H1 (cell line): ENCODE data around the gene SSX5. TPM values are rescaled to one million over a fixed set of nuclear protein-coding genes. Genes with fewer than 3 reads are reported as not detected.
"Not testable (repeated sequence)": the region's sequence is repeated elsewhere in the genome, so short reads cannot be mapped to it uniquely, and the experiment has no call there.

Experiments used
- CTCF ChIA-PET: fragments of 300-600 bp; sonication (Branson Sonifier 250); formaldehyde crosslinking; loops from one replicate; lab custom pipeline; 2021; ENCODE audit not compliant: partially characterized antibody; lab: Charles Lee
- POLR2A ChIA-PET: fragments of 300-600 bp; sonication (Branson Sonifier 250); formaldehyde crosslinking; loops from one replicate; lab custom pipeline; 2021; ENCODE audit warnings: inconsistent platforms; ENCODE audit not compliant: partially characterized antibody; lab: Charles Lee
- DNase-seq, 2 experiments: peaks; one replicate each; pipeline versions ENCODE4 v3.0.0 to v3.0.0-alpha.2; 2010 to 2022; ENCODE audit warnings: low spot score in 2 of 2, low read depth in 1 of 2, mixed read lengths in 1 of 2
- FAIRE-seq: peaks from 2 replicates; lab custom pipeline; 2011; peaks lifted over from hg19 to GRCh38; lab: Jason Lieb, UNC
- H2AFZ ChIP-seq: 2 replicates; pipeline ENCODE4 v1.8.1; 2012; ENCODE audit warnings: low read length, inconsistent platforms
- H2AK5ac ChIP-seq: 2 replicates; pipeline ENCODE4 v1.6.1; 2013; ENCODE audit warnings: low read depth, low read length
- H2BK120ac ChIP-seq: replicated peaks from 2 replicates; pipeline ENCODE3; 2013; ENCODE audit warnings: low read depth, low read length, inconsistent platforms
- H2BK12ac ChIP-seq: 2 replicates; pipeline ENCODE4 v1.6.1; 2013; ENCODE audit warnings: low read depth, low read length
- H2BK15ac ChIP-seq: 2 replicates; pipeline ENCODE4 v1.6.1; 2013; ENCODE audit warnings: low read length
- H2BK20ac ChIP-seq: 2 replicates; pipeline ENCODE4 v1.6.1; 2013; ENCODE audit warnings: low read length
- H2BK5ac ChIP-seq: 2 replicates; pipeline ENCODE4 v1.6.1; 2013; ENCODE audit warnings: low read depth, low read length
- H3K14ac ChIP-seq: 2 replicates; pipeline ENCODE4 v1.6.1; 2013; ENCODE audit warnings: inconsistent platforms; ENCODE audit not compliant: insufficient read length
- H3K18ac ChIP-seq: 2 replicates; pipeline ENCODE4 v1.6.1; 2013; ENCODE audit warnings: low read length; ENCODE audit errors: extremely low read depth
- H3K23ac ChIP-seq: 2 replicates; pipeline ENCODE4 v1.6.1; 2013; ENCODE audit warnings: inconsistent platforms; ENCODE audit not compliant: insufficient read length
- H3K23me2 ChIP-seq: 2 replicates; pipeline ENCODE4 v1.6.1; 2013; ENCODE audit warnings: low read depth, low read length
- H3K27ac ChIP-seq: 2 replicates; pipeline ENCODE4 v1.6.1; 2011; ENCODE audit warnings: low read depth, low read length, inconsistent platforms
- H3K27me3 ChIP-seq, 4 experiments: replicated peaks in 1 of 4; 1 replicate in 1 of 4; 2 replicates in 3 of 4; pipeline versions ENCODE4 v1.6.1 to v1.8.1; 2011 to 2013; ENCODE audit warnings: low read length in 3 of 4, mild to moderate bottlenecking in 3 of 4, inconsistent platforms in 2 of 4, mixed read lengths in 2 of 4, moderate library complexity in 1 of 4; ENCODE audit not compliant: control insufficient read depth in 3 of 4, insufficient read depth in 3 of 4; ENCODE audit errors: extremely low read depth in 1 of 4
- H3K36me3 ChIP-seq, 4 experiments: 2 replicates each; pipeline versions ENCODE4 v1.6.1 to v1.8.1; 2011 to 2013; ENCODE audit warnings: mild to moderate bottlenecking in 4 of 4, low read length in 3 of 4, moderate library complexity in 2 of 4, control low read depth in 1 of 4, inconsistent platforms in 1 of 4; ENCODE audit not compliant: insufficient read depth in 4 of 4, control insufficient read depth in 2 of 4
- H3K4ac ChIP-seq: replicated peaks from 2 replicates; pipeline ENCODE3; 2013; ENCODE audit warnings: low read length, low read depth, mixed read lengths, inconsistent platforms; ENCODE audit not compliant: insufficient read length
- H3K4me1 ChIP-seq, 4 experiments: replicated peaks in 1 of 4; 1 replicate in 1 of 4; 2 replicates in 3 of 4; pipeline versions ENCODE4 v1.6.1 to v1.8.1; 2011 to 2013; ENCODE audit warnings: low read length in 3 of 4, inconsistent platforms in 2 of 4, mixed read lengths in 1 of 4; ENCODE audit not compliant: insufficient read depth in 4 of 4, control insufficient read depth in 3 of 4
- H3K4me2 ChIP-seq, 2 experiments: 2 replicates each; pipeline versions ENCODE4 v1.6.1 to v1.8.1; 2011 to 2013; ENCODE audit warnings: low read depth in 2 of 2, low read length in 2 of 2, control low read depth in 1 of 2, inconsistent platforms in 1 of 2, mild to moderate bottlenecking in 1 of 2; ENCODE audit not compliant: insufficient read depth in 1 of 2
- H3K4me3 ChIP-seq, 4 experiments: fragments of 200-600, 300-600 bp in 1 of 4; sonication (generic), shearing (Covaris generic), sonication (Bioruptor Twin) in 1 of 4; 2 replicates each; pipeline versions ENCODE4 v1.5.1 to v1.8.1; 2011 to 2016; ENCODE audit warnings: low read length in 4 of 4, low read depth in 3 of 4, control low read depth in 2 of 4, inconsistent platforms in 2 of 4, mild to moderate bottlenecking in 2 of 4, mixed read lengths in 1 of 4, moderate library complexity in 1 of 4; ENCODE audit not compliant: insufficient read depth in 2 of 4; ENCODE audit errors: extremely low read depth in 1 of 4
- H3K56ac ChIP-seq: replicated peaks from 2 replicates; pipeline ENCODE3; 2013; ENCODE audit warnings: low read depth, mild to moderate bottlenecking, mixed read lengths, low read length, inconsistent platforms; ENCODE audit not compliant: insufficient read length
- H3K79me1 ChIP-seq: 2 replicates; pipeline ENCODE4 v1.6.1; 2013; ENCODE audit warnings: low read depth, low read length, control low read depth
- H3K79me2 ChIP-seq, 2 experiments: 2 replicates each; pipeline versions ENCODE4 v1.6.1 to v1.8.1; 2012 to 2013; ENCODE audit warnings: low read length in 2 of 2, mild to moderate bottlenecking in 2 of 2, inconsistent platforms in 1 of 2; ENCODE audit not compliant: insufficient read depth in 2 of 2, control insufficient read depth in 1 of 2
- H3K9ac ChIP-seq, 4 experiments: replicated peaks in 1 of 4; 1 replicate in 1 of 4; 2 replicates in 3 of 4; pipeline versions ENCODE4 v1.6.1 to v1.8.1; 2011 to 2013; ENCODE audit warnings: low read depth in 3 of 4, low read length in 3 of 4, control low read depth in 2 of 4, mild to moderate bottlenecking in 2 of 4, moderate library complexity in 2 of 4, inconsistent platforms in 1 of 4; ENCODE audit errors: extremely low read depth in 1 of 4
- H3K9me3 ChIP-seq, 2 experiments: 2 replicates each; pipeline versions ENCODE4 v1.6.1 to v1.8.1; 2012 to 2013; ENCODE audit warnings: mild to moderate bottlenecking in 2 of 2, moderate library complexity in 2 of 2, control low read depth in 1 of 2, inconsistent platforms in 1 of 2, low read depth in 1 of 2, low read length in 1 of 2, mixed read lengths in 1 of 2; ENCODE audit not compliant: insufficient read depth in 2 of 2
- H4K20me1 ChIP-seq, 2 experiments: replicated peaks in 1 of 2; 2 replicates each; pipeline versions ENCODE3 to v1.8.1; 2011 to 2013; ENCODE audit warnings: inconsistent platforms in 2 of 2, low read length in 2 of 2, mild to moderate bottlenecking in 1 of 2; ENCODE audit not compliant: insufficient read depth in 2 of 2, control insufficient read depth in 1 of 2
- H4K5ac ChIP-seq: 2 replicates; pipeline ENCODE4 v1.6.1; 2013; ENCODE audit warnings: low read length, low read depth, mixed read lengths, inconsistent platforms; ENCODE audit not compliant: insufficient read length
- H4K8ac ChIP-seq: 2 replicates; pipeline ENCODE4 v1.8.0; 2013; ENCODE audit warnings: mild to moderate bottlenecking, moderate library complexity, low read length, inconsistent platforms; ENCODE audit not compliant: insufficient read depth; ENCODE audit errors: extremely low read depth
- H4K91ac ChIP-seq: replicated peaks from 2 replicates; pipeline ENCODE3; 2013; ENCODE audit warnings: low read length, mixed read lengths, inconsistent platforms; ENCODE audit not compliant: insufficient read length
- WGBS, 2 experiments: shearing (Covaris generic) in 1 of 2; methylation state at CpG; one replicate each; pipeline versions ENCODE4 v1.1.6 to v1.1.7; 2013 to 2015; ENCODE audit warnings: low lambda C conversion rate in 2 of 2, mixed read lengths in 2 of 2, inconsistent platforms in 1 of 2, low coverage in 1 of 2, missing lambda C conversion rate in 1 of 2; ENCODE audit not compliant: insufficient replicate concordance in 2 of 2, insufficient coverage in 1 of 2, insufficient read length in 1 of 2; ENCODE audit errors: extremely low coverage in 1 of 2, missing lambda C conversion rate in 1 of 2; 5-methylcytosine and 5-hydroxymethylcytosine counted together
- polyA plus RNA-seq, 7 experiments: library from polyadenylated mRNA; depleted of rRNA in 3 of 7; stranded (reverse) in 5 of 7; unstranded in 2 of 7; fragments of >200 nt in 5 of 7; fragments of 200-250 nt in 2 of 7; gene quantifications; 1 replicate in 5 of 7; 2 replicates in 1 of 7; 4 replicates in 1 of 7; pipeline versions ENCODE4 v1.2.1 to v1.2.3, GENCODE V29; 2011 to 2013; ENCODE audit warnings: missing spikeins in 2 of 7, mixed read lengths in 2 of 7
- total RNA-seq: library from RNA; stranded (reverse); fragmentation: NEBNext Ultra II Directional; extraction: Animal tissue kit (Norgen Biotek cat#: 25700); gene quantifications from 2 replicates; pipeline ENCODE4 v1.2.1, GENCODE V29; 2021

The SSX5 gene
- total and polyA plus RNA-seq, 2 of the 8 experiments (the other 6 are each of a cell fraction or from before 2014, with no cell fraction given): not detected

DNA sequence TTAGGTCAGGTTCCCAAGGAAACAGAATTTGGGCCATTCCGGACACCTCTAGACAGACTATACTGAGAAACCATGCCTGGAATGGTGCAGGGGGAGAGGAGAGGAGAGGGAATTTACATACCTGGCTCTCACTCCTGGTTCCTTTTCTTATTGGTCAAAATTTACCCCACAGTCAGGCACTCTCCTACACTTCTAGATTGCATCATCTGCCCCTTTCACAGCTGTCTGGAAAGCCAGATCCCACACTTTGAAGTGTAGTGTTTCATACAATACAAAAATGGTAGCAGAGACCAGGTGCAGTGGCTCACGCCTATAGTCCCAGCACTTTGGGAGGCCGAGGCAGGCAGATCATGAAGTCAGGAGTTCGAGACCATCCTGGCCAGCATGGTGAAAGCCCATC is 27.6 kb upstream of the SSX5 start:
- H3K14ac ChIP-seq, H3K18ac ChIP-seq, H3K4me3 ChIP-seq, H3K4ac ChIP-seq, H2BK120ac ChIP-seq, POLR2A ChIA-PET, H2BK5ac ChIP-seq, H2AK5ac ChIP-seq, CTCF ChIA-PET, H4K91ac ChIP-seq, H4K8ac ChIP-seq, H3K4me2 ChIP-seq, H3K27me3 ChIP-seq, H3K9ac ChIP-seq, H3K79me1 ChIP-seq, H3K27ac ChIP-seq, H3K36me3 ChIP-seq, H2BK20ac ChIP-seq, H4K20me1 ChIP-seq, H3K9me3 ChIP-seq, H3K79me2 ChIP-seq, H3K23me2 ChIP-seq, H2AFZ ChIP-seq, DNase-seq, H2BK15ac ChIP-seq, H3K4me1 ChIP-seq, H4K5ac ChIP-seq, H2BK12ac ChIP-seq, H3K56ac ChIP-seq, FAIRE-seq, H3K23ac ChIP-seq: not testable (repeated sequence)
- WGBS, 2 experiments: 100% methylated on average over 4 of the region's 4 CpGs; no CpG with 5 or more reads in 1 of the 2 experiments

DNA sequence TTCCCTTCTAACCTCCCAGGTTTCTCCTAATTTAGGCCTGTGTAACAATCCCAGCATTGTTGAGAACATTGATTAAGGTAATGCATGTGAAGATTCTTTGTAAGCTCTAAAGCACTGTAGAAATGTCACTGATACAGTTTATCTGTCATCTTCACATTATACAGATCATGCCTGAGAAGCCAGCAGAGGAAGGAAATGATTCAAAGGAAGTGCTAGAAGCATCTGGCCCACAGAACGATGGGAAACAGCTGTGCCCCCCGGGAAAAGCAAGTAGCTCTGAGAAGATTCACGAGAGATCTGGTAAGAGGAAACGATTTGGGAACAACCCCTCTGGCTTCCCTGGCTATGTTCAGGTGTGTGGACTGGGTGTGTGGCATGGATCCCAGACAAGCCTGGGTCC is 17.7 kb upstream of the SSX5 start:
- H2AK5ac ChIP-seq, H3K27me3 ChIP-seq, H2BK5ac ChIP-seq, H3K27ac ChIP-seq, H3K9me3 ChIP-seq, H2BK20ac ChIP-seq, H2AFZ ChIP-seq, DNase-seq, H3K4me2 ChIP-seq, H4K20me1 ChIP-seq, H3K4me1 ChIP-seq, H3K9ac ChIP-seq, CTCF ChIA-PET, H3K18ac ChIP-seq, H3K79me1 ChIP-seq, H2BK120ac ChIP-seq, H3K4ac ChIP-seq, H3K14ac ChIP-seq, FAIRE-seq, H4K8ac ChIP-seq, H3K23ac ChIP-seq, H3K36me3 ChIP-seq, H4K5ac ChIP-seq, H3K4me3 ChIP-seq, H4K91ac ChIP-seq, H2BK12ac ChIP-seq, H3K56ac ChIP-seq, H3K23me2 ChIP-seq, H3K79me2 ChIP-seq, H2BK15ac ChIP-seq: not testable (repeated sequence)
- 67% methylated on average over 1 of the region's 4 CpGs; no CpG with 5 or more reads in 1 of the 2 experiments for WGBS, 2 experiments
- POLR2A ChIA-PET: interaction anchor here (1.2 kb wide), 1 partner anchor 11 kb away, joined by 4 read pairs; no protein-coding TSS in a partner anchor
